ENCODE data around the gene PLEKHH1.
"Not testable (repeated sequence)": the region's sequence is repeated elsewhere in the genome, so short reads cannot be mapped to it uniquely, and the experiment has no call there.

The PLEKHH1 gene

GRCh38 chr14:67536087-67536486 lies 3.0 kb downstream of the PLEKHH1 start:
- no peak for DNase-seq

GRCh38 chr14:67537736-67538135 lies 4.6 kb downstream of the PLEKHH1 start:
- no peak for DNase-seq

GRCh38 chr14:67538501-67538900 lies 5.4 kb downstream of the PLEKHH1 start:
- peak; percentile 46 for DNase-seq

GRCh38 chr14:67539116-67539515 lies 6.0 kb downstream of the PLEKHH1 start:
- peak; percentile 84 for DNase-seq

- DNase-seq, result no peak
Measured at GRCh38 chr14:67541448-67542387, 8.6 kb downstream of the PLEKHH1 start.

GRCh38 chr14:67542620-67543019 lies 9.5 kb downstream of the PLEKHH1 start:
- DNase-seq, result not testable (repeated sequence)

- no peak for DNase-seq
Measured at GRCh38 chr14:67544590-67544989, 11.5 kb downstream of the PLEKHH1 start.

GRCh38 chr14:67547224-67547780 lies 14.2 kb downstream of the PLEKHH1 start:
- no peak for DNase-seq

GRCh38 chr14:67549734-67550133 lies 16.6 kb downstream of the PLEKHH1 start:
- no peak for DNase-seq

GRCh38 chr14:67551123-67551522 lies 18.0 kb downstream of the PLEKHH1 start:
- DNase-seq, result no peak

- no peak for DNase-seq
Measured at GRCh38 chr14:67551940-67552339, 18.9 kb downstream of the PLEKHH1 start.

- no peak for DNase-seq
Measured at GRCh38 chr14:67553547-67553946, 20.5 kb downstream of the PLEKHH1 start.

- DNase-seq, result no peak
Measured at GRCh38 chr14:67554341-67554740, 21.3 kb downstream of the PLEKHH1 start.

- DNase-seq, result no peak
Measured at GRCh38 chr14:67555518-67556090, 22.5 kb downstream of the PLEKHH1 start.

GRCh38 chr14:67556671-67557070 lies 23.6 kb downstream of the PLEKHH1 start:
- DNase-seq, result no peak

- DNase-seq, result no peak
Measured at GRCh38 chr14:67557118-67557517, 24.0 kb downstream of the PLEKHH1 start.

GRCh38 chr14:67557656-67558055 lies 24.6 kb downstream of the PLEKHH1 start:
- DNase-seq, result no peak

- DNase-seq, result no peak
Measured at GRCh38 chr14:67559639-67560038, 26.5 kb downstream of the PLEKHH1 start.

GRCh38 chr14:67562025-67562775 lies 29.1 kb downstream of the PLEKHH1 start:
- DNase-seq, result no peak

- DNase-seq, result no peak
Measured at GRCh38 chr14:67562776-67563150, 29.7 kb downstream of the PLEKHH1 start.

- DNase-seq, result no peak
Measured at GRCh38 chr14:67564236-67564635, 31.1 kb downstream of the PLEKHH1 start.

- peak; percentile 22 for DNase-seq
Measured at GRCh38 chr14:67566908-67567307, 33.8 kb downstream of the PLEKHH1 start.

GRCh38 chr14:67567654-67568053 lies 34.6 kb downstream of the PLEKHH1 start:
- no peak for DNase-seq
